Measurements from ENCODE around the gene ADAMTS4.

DNA sequence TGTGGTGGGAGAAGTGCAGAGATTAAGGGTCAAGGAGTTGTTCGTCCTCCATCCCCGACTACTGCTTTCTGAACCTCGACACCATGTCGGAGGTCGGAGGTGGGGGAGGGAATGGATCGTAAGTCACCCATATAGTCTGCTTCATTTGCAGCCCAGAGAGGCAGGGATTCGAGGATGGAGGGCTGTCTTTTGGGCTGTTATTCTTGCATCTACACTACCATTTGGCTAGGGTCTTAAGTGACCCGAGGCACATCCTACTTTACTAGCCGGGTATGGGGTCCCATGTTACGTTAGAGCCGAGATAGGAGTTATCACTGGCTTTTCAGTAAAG lies 39.0 kb downstream of the ADAMTS4 start:
- TF ChIP-seq CTCF (conservative IDR thresholded peaks at IDR 0.05; ENCODE audit: low read depth, low read length), result no peak
- no peak for TF ChIP-seq CEBPB (IDR thresholded peaks at IDR 0.05; ENCODE audit: low read depth, low read length)
- no peak for TF ChIP-seq MXI1 (IDR thresholded peaks at IDR 0.05; ENCODE audit: borderline replicate concordance, low read depth, low read length)
- no peak for TF ChIP-seq POLR2A (IDR thresholded peaks at IDR 0.05; ENCODE audit: low read depth, low read length)

Measured in IMR-90 (cell line).